ENCODE data around the gene HNRNPU.

HNRNPU gene

DNA sequence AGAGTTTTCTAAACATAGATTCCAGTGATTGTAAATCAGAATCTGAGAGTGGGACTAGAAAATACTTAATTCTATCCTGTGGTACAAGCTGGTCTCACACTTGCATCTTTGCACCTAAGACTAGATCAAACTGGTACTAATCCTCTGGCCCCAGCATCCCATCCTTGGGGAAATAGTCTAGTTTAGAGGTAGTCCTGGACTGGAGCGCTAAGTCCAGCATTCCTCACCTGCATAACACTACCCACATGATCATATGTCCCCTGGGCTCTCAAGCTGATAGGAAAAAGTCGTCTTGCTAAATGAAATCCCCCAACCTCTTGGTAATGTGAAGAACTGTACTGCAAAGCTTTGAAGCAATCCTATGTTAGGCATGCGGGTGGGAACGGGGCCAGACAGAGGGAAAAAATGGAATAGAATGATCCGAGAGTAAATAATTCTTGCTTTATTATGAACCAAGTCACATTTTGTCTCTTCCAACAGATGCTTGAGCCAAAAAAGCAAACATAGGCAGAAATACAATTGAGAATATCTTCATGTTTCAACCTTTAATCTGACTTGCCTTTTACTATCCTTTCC is 24.0 kb downstream of the HNRNPU start:
- peaks cover 3% of the 10 kb centered on the region for H3K4me1 ChIP-seq
- H3K4me2 ChIP-seq (ENCODE audit: low read length), result no peak overlapping the region
- H3K27ac ChIP-seq, result no peak overlapping the region
- no peak overlapping the region for H3K9ac ChIP-seq
- no peaks in the 10 kb centered on the region for H3K27me3 ChIP-seq (ENCODE audit: control insufficient read depth, insufficient read depth, low read length)
- no peak overlapping the region for H2AFZ ChIP-seq
- H3K9me3 ChIP-seq (ENCODE audit: control insufficient read depth, low read length), result no peaks in the 10 kb centered on the region
- no peaks in the 10 kb centered on the region for H3K36me3 ChIP-seq (ENCODE audit: control insufficient read depth, insufficient read depth, low read length)
- no peak overlapping the region for H3K4me3 ChIP-seq (ENCODE audit: low read depth, low read length)
- H3K79me2 ChIP-seq, result no peaks in the 10 kb centered on the region
- TF ChIP-seq, protein P1, sequence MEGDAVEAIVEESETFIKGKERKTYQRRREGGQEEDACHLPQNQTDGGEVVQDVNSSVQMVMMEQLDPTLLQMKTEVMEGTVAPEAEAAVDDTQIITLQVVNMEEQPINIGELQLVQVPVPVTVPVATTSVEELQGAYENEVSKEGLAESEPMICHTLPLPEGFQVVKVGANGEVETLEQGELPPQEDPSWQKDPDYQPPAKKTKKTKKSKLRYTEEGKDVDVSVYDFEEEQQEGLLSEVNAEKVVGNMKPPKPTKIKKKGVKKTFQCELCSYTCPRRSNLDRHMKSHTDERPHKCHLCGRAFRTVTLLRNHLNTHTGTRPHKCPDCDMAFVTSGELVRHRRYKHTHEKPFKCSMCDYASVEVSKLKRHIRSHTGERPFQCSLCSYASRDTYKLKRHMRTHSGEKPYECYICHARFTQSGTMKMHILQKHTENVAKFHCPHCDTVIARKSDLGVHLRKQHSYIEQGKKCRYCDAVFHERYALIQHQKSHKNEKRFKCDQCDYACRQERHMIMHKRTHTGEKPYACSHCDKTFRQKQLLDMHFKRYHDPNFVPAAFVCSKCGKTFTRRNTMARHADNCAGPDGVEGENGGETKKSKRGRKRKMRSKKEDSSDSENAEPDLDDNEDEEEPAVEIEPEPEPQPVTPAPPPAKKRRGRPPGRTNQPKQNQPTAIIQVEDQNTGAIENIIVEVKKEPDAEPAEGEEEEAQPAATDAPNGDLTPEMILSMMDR (IDR thresholded peaks at IDR 0.05), result no peak

DNA sequence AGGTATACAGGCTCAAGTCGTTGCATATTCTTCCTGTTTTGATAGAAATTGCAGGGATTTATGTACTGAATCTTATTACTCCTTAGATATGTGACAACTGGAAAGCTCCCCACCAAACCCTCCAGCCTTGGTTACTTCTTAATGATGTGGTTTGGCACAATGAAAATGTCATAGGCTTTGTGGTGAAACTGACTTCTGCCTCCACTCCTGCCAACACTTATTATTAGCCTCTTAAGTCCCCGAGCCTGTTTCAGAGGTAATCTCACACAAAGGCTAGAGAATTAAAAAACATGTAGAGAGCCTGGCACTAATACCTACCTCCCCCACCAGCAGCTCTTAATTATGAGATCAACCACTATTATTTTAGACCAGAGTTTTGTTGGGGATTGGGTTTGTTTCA is 24.7 kb downstream of the HNRNPU start:
- Histone ChIP-seq H2AFZ (no peak overlapping the region), H3K36me3 (ENCODE audit: control insufficient read depth, insufficient read depth, low read length) (no peaks in the 10 kb centered on the region), H3K4me3 (ENCODE audit: low read depth, low read length) (no peak overlapping the region), H3K27ac (no peak overlapping the region), H3K9ac (no peak overlapping the region), H3K4me1 (peaks cover 3% of the 10 kb centered on the region), H3K4me2 (ENCODE audit: low read length) (no peak overlapping the region), H3K27me3 (ENCODE audit: control insufficient read depth, insufficient read depth, low read length) (no peaks in the 10 kb centered on the region), H3K79me2 (no peaks in the 10 kb centered on the region), H3K9me3 (ENCODE audit: control insufficient read depth, low read length) (no peaks in the 10 kb centered on the region)
- TF ChIP-seq, protein P1 (IDR thresholded peaks at IDR 0.05), result no peak

DNA sequence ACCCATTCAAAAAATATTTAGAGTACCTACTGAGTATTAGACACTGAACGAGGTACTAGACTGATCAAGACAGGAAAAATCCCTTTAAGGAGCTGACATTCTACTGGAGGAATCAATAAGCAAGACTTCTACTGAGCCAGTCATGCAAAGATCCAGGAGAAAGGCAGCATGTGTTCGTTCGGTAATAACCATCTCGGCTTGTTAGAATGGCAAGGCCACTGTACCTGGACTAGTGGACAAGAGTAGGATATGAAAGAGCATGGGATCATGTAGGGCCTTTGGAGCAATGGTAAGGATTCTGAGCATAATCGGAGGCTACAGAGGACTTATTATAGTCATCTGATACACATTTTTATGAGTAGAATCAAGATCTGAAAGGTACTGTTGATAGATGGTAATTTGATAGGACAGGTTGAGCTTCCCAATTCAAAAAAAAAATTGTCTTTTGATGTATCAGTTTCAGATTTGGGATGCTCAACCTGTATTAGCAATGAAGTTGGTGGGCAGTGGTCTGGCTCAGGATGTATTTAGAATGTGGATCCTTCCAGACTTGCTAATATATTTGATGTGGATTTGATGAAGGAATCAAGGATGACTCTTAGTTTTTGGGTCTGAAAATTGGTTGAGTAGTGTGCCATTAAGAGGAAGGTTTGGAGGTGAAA is 26.6 kb downstream of the HNRNPU start:
- Histone ChIP-seq H3K79me2 (no peaks in the 10 kb centered on the region), H3K36me3 (ENCODE audit: control insufficient read depth, insufficient read depth, low read length) (no peaks in the 10 kb centered on the region), H3K27ac (peak overlapping the region; percentile 12), H3K9me3 (ENCODE audit: control insufficient read depth, low read length) (no peaks in the 10 kb centered on the region), H2AFZ (no peak overlapping the region), H3K4me2 (ENCODE audit: low read length) (no peak overlapping the region), H3K4me1 (peaks cover 3% of the 10 kb centered on the region), H3K4me3 (ENCODE audit: low read depth, low read length) (no peak overlapping the region), H3K27me3 (ENCODE audit: control insufficient read depth, insufficient read depth, low read length) (no peaks in the 10 kb centered on the region), H3K9ac (no peak overlapping the region)
- TF ChIP-seq, protein P1 (IDR thresholded peaks at IDR 0.05), result no peak

DNA sequence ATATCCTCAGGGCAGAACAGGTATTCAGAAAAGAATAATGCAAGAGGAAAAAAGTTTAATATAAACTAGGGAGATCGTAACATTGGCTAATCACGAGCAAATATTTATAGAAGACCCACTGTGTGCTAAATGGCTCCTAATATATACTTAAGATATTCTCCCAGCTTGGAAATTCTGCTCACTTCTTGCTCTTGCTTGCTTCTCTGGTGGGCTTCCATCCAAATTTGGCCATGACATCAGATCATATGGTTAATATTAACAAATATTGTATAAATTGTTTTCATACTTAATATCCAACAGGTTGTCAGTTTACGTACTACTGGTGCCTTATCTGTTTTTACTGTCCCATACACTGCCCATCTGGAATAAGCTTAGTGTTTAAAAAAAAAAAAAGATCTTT is 27.8 kb downstream of the HNRNPU start:
- Histone ChIP-seq H3K4me2 (ENCODE audit: low read length) (peak overlapping the region; percentile 94), H3K27ac (peak overlapping the region; percentile 99), H3K27me3 (ENCODE audit: control insufficient read depth, insufficient read depth, low read length) (no peaks in the 10 kb centered on the region), H2AFZ (no peak overlapping the region), H3K4me3 (ENCODE audit: low read depth, low read length) (peak overlapping the region; percentile 93), H3K9me3 (ENCODE audit: control insufficient read depth, low read length) (no peaks in the 10 kb centered on the region), H3K4me1 (peaks cover 3% of the 10 kb centered on the region), H3K79me2 (no peaks in the 10 kb centered on the region), H3K9ac (no peak overlapping the region), H3K36me3 (ENCODE audit: control insufficient read depth, insufficient read depth, low read length) (no peaks in the 10 kb centered on the region)
- TF ChIP-seq, protein P1 (IDR thresholded peaks at IDR 0.05), result no peak

DNA sequence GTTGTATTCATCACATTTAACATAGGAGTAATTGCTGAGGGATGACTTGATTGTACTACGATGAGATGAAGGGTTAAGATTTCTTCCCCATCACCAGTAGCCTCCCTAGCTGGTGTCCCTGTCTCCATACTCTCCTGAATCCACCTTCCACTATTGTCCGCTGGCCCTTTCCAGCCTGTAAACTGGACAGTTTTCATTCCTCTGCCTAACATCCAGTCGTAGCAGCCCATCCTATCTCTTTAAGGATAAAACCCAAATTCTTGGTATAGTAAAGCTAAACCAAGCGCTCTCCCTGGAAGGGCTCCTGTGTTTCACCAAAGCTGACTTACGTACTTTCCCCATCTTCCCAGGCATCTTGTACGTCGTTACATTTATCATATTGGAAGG is 28.2 kb downstream of the HNRNPU start:
- Histone ChIP-seq H3K4me3 (ENCODE audit: low read depth, low read length) (peak overlapping the region; percentile 93), H2AFZ (no peak overlapping the region), H3K27me3 (ENCODE audit: control insufficient read depth, insufficient read depth, low read length) (no peaks in the 10 kb centered on the region), H3K9ac (no peak overlapping the region), H3K27ac (peak overlapping the region; percentile 99), H3K36me3 (ENCODE audit: control insufficient read depth, insufficient read depth, low read length) (no peaks in the 10 kb centered on the region), H3K4me2 (ENCODE audit: low read length) (peak overlapping the region; percentile 94), H3K79me2 (no peaks in the 10 kb centered on the region), H3K4me1 (peaks cover 3% of the 10 kb centered on the region), H3K9me3 (ENCODE audit: control insufficient read depth, low read length) (no peaks in the 10 kb centered on the region)
- TF ChIP-seq, protein P1 (IDR thresholded peaks at IDR 0.05), result no peak
